Measurements from ENCODE around the gene POLG2.
"Not testable (repeated sequence)": the region's sequence is repeated elsewhere in the genome, so short reads cannot be mapped to it uniquely, and the experiment has no call there.

The POLG2 gene

GRCh38 chr17:64480951-64481350 lies 15.9 kb downstream of the POLG2 start:
- Histone ChIP-seq H3K36me3 (ENCODE audit: control insufficient read depth, insufficient read depth, low read length, severe bottlenecking) (peaks cover 54% of the 10 kb centered on the region), H3K4me3 (ENCODE audit: low read length) (no peak overlapping the region), H3K9me3 (ENCODE audit: control insufficient read depth, low read length) (no peaks in the 10 kb centered on the region), H3K27me3 (replicated peaks; ENCODE audit: control insufficient read depth, insufficient read depth, low read length) (no peaks in the 10 kb centered on the region), H3K9ac (ENCODE audit: low read length) (no peak overlapping the region), H3K4me1 (ENCODE audit: control insufficient read depth, insufficient read depth, low read length) (no peaks in the 10 kb centered on the region)
- DNase-seq (ENCODE audit: low read depth) = no peak

- no peak overlapping the region for H3K9ac ChIP-seq (ENCODE audit: low read length)
- H3K36me3 ChIP-seq (ENCODE audit: control insufficient read depth, insufficient read depth, low read length, severe bottlenecking) = peaks cover 26% of the 10 kb centered on the region
- DNase-seq (ENCODE audit: low read depth) = peak; percentile 32
- no peaks in the 10 kb centered on the region for H3K9me3 ChIP-seq (ENCODE audit: control insufficient read depth, low read length)
- H3K4me1 ChIP-seq (ENCODE audit: control insufficient read depth, insufficient read depth, low read length) = no peaks in the 10 kb centered on the region
- H3K4me3 ChIP-seq (ENCODE audit: low read length) = no peak overlapping the region
- H3K27me3 ChIP-seq (replicated peaks; ENCODE audit: control insufficient read depth, insufficient read depth, low read length) = no peaks in the 10 kb centered on the region
Observed at GRCh38 chr17:64477849-64478248, 19.0 kb downstream of the POLG2 start.

- Histone ChIP-seq H3K27me3 (replicated peaks; ENCODE audit: control insufficient read depth, insufficient read depth, low read length) (no peaks in the 10 kb centered on the region), H3K9me3 (ENCODE audit: control insufficient read depth, low read length) (no peaks in the 10 kb centered on the region)
- DNase-seq (ENCODE audit: low read depth) = no peak
Observed at GRCh38 chr17:64472564-64472963, 24.3 kb downstream of the POLG2 start.

GRCh38 chr17:64471440-64471839 lies 25.4 kb downstream of the POLG2 start:
- no peaks in the 10 kb centered on the region for H3K36me3 ChIP-seq (ENCODE audit: control insufficient read depth, insufficient read depth, low read length, severe bottlenecking)

More at GRCh38 chr17:64472564-64472963, 24.3 kb downstream of the POLG2 start:
- Histone ChIP-seq H3K4me3 (ENCODE audit: low read length) (no peak overlapping the region), H3K36me3 (ENCODE audit: control insufficient read depth, insufficient read depth, low read length, severe bottlenecking) (peaks cover 4% of the 10 kb centered on the region), H3K4me1 (ENCODE audit: control insufficient read depth, insufficient read depth, low read length) (no peaks in the 10 kb centered on the region), H3K9ac (ENCODE audit: low read length) (no peak overlapping the region)

GRCh38 chr17:64470625-64471024 lies 26.2 kb downstream of the POLG2 start:
- Histone ChIP-seq H3K27me3 (replicated peaks; ENCODE audit: control insufficient read depth, insufficient read depth, low read length) (no peaks in the 10 kb centered on the region), H3K4me3 (ENCODE audit: low read length) (no peak overlapping the region), H3K4me1 (ENCODE audit: control insufficient read depth, insufficient read depth, low read length) (no peaks in the 10 kb centered on the region), H3K36me3 (ENCODE audit: control insufficient read depth, insufficient read depth, low read length, severe bottlenecking) (no peaks in the 10 kb centered on the region), H3K9me3 (ENCODE audit: control insufficient read depth, low read length) (no peaks in the 10 kb centered on the region), H3K9ac (ENCODE audit: low read length) (no peak overlapping the region)
- no peak for DNase-seq (ENCODE audit: low read depth)

More at GRCh38 chr17:64471440-64471839, 25.4 kb downstream of the POLG2 start:
- no peak for DNase-seq (ENCODE audit: low read depth)
- H3K9ac ChIP-seq (ENCODE audit: low read length) = no peak overlapping the region
- no peaks in the 10 kb centered on the region for H3K27me3 ChIP-seq (replicated peaks; ENCODE audit: control insufficient read depth, insufficient read depth, low read length)
- H3K4me1 ChIP-seq (ENCODE audit: control insufficient read depth, insufficient read depth, low read length) = no peaks in the 10 kb centered on the region
- H3K9me3 ChIP-seq (ENCODE audit: control insufficient read depth, low read length) = no peaks in the 10 kb centered on the region
- H3K4me3 ChIP-seq (ENCODE audit: low read length) = no peak overlapping the region

- H3K9me3 ChIP-seq (ENCODE audit: control insufficient read depth, low read length); DNase-seq (ENCODE audit: low read depth); H3K9ac ChIP-seq (ENCODE audit: low read length); H3K27me3 ChIP-seq (replicated peaks; ENCODE audit: control insufficient read depth, insufficient read depth, low read length); H3K4me1 ChIP-seq (ENCODE audit: control insufficient read depth, insufficient read depth, low read length); H3K36me3 ChIP-seq (ENCODE audit: control insufficient read depth, insufficient read depth, low read length, severe bottlenecking); H3K4me3 ChIP-seq (ENCODE audit: low read length): not testable (repeated sequence)
Observed at GRCh38 chr17:64466834-64467233, 30.0 kb downstream of the POLG2 start.

GRCh38 chr17:64466019-64466735 lies 30.7 kb downstream of the POLG2 start:
- Histone ChIP-seq H3K27me3 (replicated peaks; ENCODE audit: control insufficient read depth, insufficient read depth, low read length) (no peaks in the 10 kb centered on the region), H3K36me3 (ENCODE audit: control insufficient read depth, insufficient read depth, low read length, severe bottlenecking) (no peaks in the 10 kb centered on the region), H3K4me1 (ENCODE audit: control insufficient read depth, insufficient read depth, low read length) (no peaks in the 10 kb centered on the region), H3K9me3 (ENCODE audit: control insufficient read depth, low read length) (no peaks in the 10 kb centered on the region), H3K9ac (ENCODE audit: low read length) (no peak overlapping the region), H3K4me3 (ENCODE audit: low read length) (no peak overlapping the region)
- DNase-seq (ENCODE audit: low read depth) = no peak

GRCh38 chr17:64461788-64462187 lies 35.1 kb downstream of the POLG2 start:
- Histone ChIP-seq H3K9me3 (ENCODE audit: control insufficient read depth, low read length) (no peaks in the 10 kb centered on the region), H3K4me1 (ENCODE audit: control insufficient read depth, insufficient read depth, low read length) (peaks cover 19% of the 10 kb centered on the region), H3K36me3 (ENCODE audit: control insufficient read depth, insufficient read depth, low read length, severe bottlenecking) (no peaks in the 10 kb centered on the region), H3K4me3 (ENCODE audit: low read length) (no peak overlapping the region), H3K27me3 (replicated peaks; ENCODE audit: control insufficient read depth, insufficient read depth, low read length) (no peaks in the 10 kb centered on the region), H3K9ac (ENCODE audit: low read length) (no peak overlapping the region)
- DNase-seq (ENCODE audit: low read depth) = no peak

- no peaks in the 10 kb centered on the region for H3K36me3 ChIP-seq (ENCODE audit: control insufficient read depth, insufficient read depth, low read length, severe bottlenecking)
- no peaks in the 10 kb centered on the region for H3K27me3 ChIP-seq (replicated peaks; ENCODE audit: control insufficient read depth, insufficient read depth, low read length)
- no peak overlapping the region for H3K9ac ChIP-seq (ENCODE audit: low read length)
- H3K4me3 ChIP-seq (ENCODE audit: low read length) = no peak overlapping the region
- DNase-seq (ENCODE audit: low read depth) = no peak
- H3K9me3 ChIP-seq (ENCODE audit: control insufficient read depth, low read length) = no peaks in the 10 kb centered on the region
- peaks cover 19% of the 10 kb centered on the region for H3K4me1 ChIP-seq (ENCODE audit: control insufficient read depth, insufficient read depth, low read length)
Observed at GRCh38 chr17:64460955-64461354, 35.9 kb downstream of the POLG2 start.

- H3K4me3 ChIP-seq (ENCODE audit: low read length); H3K9me3 ChIP-seq (ENCODE audit: control insufficient read depth, low read length): not testable (repeated sequence)
- peaks cover 19% of the 10 kb centered on the region for H3K4me1 ChIP-seq (ENCODE audit: control insufficient read depth, insufficient read depth, low read length)
Observed at GRCh38 chr17:64459818-64460217, 37.0 kb downstream of the POLG2 start.

GRCh38 chr17:64459284-64459747 lies 37.5 kb downstream of the POLG2 start:
- no peaks in the 10 kb centered on the region for H3K36me3 ChIP-seq (ENCODE audit: control insufficient read depth, insufficient read depth, low read length, severe bottlenecking)
- no peaks in the 10 kb centered on the region for H3K27me3 ChIP-seq (replicated peaks; ENCODE audit: control insufficient read depth, insufficient read depth, low read length)
- no peaks in the 10 kb centered on the region for H3K9me3 ChIP-seq (ENCODE audit: control insufficient read depth, low read length)
- H3K9ac ChIP-seq (ENCODE audit: low read length) = no peak overlapping the region
- H3K4me1 ChIP-seq (ENCODE audit: control insufficient read depth, insufficient read depth, low read length) = peaks cover 19% of the 10 kb centered on the region
- DNase-seq (ENCODE audit: low read depth) = peak; percentile 46
- no peak overlapping the region for H3K4me3 ChIP-seq (ENCODE audit: low read length)

More at GRCh38 chr17:64459818-64460217, 37.0 kb downstream of the POLG2 start:
- not testable (repeated sequence) for H3K36me3 ChIP-seq (ENCODE audit: control insufficient read depth, insufficient read depth, low read length, severe bottlenecking); H3K27me3 ChIP-seq (replicated peaks; ENCODE audit: control insufficient read depth, insufficient read depth, low read length); H3K9ac ChIP-seq (ENCODE audit: low read length); DNase-seq (ENCODE audit: low read depth)

- DNase-seq (ENCODE audit: low read depth) = no peak
Observed at GRCh38 chr17:64458756-64459155, 38.1 kb downstream of the POLG2 start.

More at GRCh38 chr17:64458756-64459155, 38.1 kb downstream of the POLG2 start:
- Histone ChIP-seq H3K9ac (ENCODE audit: low read length) (no peak overlapping the region), H3K9me3 (ENCODE audit: control insufficient read depth, low read length) (no peaks in the 10 kb centered on the region), H3K4me1 (ENCODE audit: control insufficient read depth, insufficient read depth, low read length) (peaks cover 19% of the 10 kb centered on the region), H3K36me3 (ENCODE audit: control insufficient read depth, insufficient read depth, low read length, severe bottlenecking) (no peaks in the 10 kb centered on the region), H3K4me3 (ENCODE audit: low read length) (no peak overlapping the region), H3K27me3 (replicated peaks; ENCODE audit: control insufficient read depth, insufficient read depth, low read length) (no peaks in the 10 kb centered on the region)

Data from adipocyte (in vitro differentiated cells).